Measurements from ENCODE around the gene PANK3.
"Not testable (repeated sequence)": the region's sequence is repeated elsewhere in the genome, so short reads cannot be mapped to it uniquely, and the experiment has no call there.

The PANK3 gene

DNA sequence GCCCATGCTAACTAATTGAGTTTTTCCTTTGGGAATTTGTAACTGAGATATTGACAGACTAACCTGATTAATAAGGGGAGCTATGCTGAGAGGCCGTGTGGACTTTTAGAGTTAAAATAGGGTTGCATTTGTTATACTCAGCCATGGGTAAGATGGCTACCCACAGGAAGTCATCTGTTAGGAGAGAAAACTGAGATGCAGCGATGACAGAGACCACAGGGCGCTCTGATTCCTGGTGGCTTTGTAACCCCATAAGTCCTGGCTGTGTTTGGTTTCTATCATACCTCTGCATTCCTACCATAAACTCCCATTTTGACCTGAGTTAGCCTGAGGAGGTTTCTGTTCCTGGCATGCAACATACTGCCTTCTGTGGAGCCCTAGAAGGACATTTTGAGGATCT is 19.5 kb upstream of the PANK3 start:
- TF ChIP-seq, protein P1, sequence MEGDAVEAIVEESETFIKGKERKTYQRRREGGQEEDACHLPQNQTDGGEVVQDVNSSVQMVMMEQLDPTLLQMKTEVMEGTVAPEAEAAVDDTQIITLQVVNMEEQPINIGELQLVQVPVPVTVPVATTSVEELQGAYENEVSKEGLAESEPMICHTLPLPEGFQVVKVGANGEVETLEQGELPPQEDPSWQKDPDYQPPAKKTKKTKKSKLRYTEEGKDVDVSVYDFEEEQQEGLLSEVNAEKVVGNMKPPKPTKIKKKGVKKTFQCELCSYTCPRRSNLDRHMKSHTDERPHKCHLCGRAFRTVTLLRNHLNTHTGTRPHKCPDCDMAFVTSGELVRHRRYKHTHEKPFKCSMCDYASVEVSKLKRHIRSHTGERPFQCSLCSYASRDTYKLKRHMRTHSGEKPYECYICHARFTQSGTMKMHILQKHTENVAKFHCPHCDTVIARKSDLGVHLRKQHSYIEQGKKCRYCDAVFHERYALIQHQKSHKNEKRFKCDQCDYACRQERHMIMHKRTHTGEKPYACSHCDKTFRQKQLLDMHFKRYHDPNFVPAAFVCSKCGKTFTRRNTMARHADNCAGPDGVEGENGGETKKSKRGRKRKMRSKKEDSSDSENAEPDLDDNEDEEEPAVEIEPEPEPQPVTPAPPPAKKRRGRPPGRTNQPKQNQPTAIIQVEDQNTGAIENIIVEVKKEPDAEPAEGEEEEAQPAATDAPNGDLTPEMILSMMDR (IDR thresholded peaks at IDR 0.05; ENCODE audit: insufficient read depth, low read depth, low read length, missing control alignments), result no peak
- no peak overlapping the region for H3K4me3 ChIP-seq (ENCODE audit: low read length)
- DNase-seq (ENCODE audit: low read depth), result no peak

DNA sequence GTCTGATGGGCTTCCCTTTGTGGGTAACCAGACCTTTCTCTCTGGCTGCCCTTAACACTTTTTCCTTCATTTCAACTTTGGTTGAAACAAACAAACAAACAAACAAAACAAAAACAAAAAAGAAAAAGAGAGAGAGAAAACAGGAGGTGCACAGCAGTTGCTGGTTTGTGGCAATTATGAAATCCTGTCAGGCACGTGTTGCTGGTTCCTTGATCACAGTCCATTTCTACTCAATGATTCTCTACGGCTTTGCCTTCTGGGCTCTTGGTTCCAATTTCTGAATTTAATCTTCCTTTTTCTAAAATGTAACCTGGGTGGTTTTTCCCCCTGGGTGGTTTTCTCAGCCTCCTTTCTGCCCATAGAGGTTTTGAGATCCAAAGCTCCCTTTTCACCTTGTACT is 17.8 kb upstream of the PANK3 start:
- no peak overlapping the region for H3K4me3 ChIP-seq (ENCODE audit: low read length)
- DNase-seq (ENCODE audit: low read depth), result no peak
- TF ChIP-seq, protein P1 (IDR thresholded peaks at IDR 0.05; ENCODE audit: insufficient read depth, low read depth, low read length, missing control alignments), result no peak

DNA sequence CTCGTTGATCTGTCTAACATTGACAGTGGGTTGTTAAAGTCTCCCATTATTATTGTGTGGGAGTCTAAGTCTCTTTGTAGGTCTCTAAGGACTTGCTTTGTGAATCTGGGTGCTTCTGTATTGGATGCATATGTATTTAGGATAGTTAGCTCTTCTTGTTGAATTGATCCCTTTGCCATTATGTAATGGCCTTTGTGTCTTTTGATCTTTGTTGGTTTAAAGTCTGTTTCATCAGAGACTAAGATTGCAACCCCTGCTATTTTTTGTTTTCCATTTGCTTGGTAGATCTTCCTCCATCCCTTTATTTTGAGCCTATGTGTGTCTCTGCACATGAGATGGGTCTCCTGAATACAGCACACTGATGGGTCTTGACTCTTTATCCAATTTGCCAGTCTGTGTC is 17.0 kb upstream of the PANK3 start:
- not testable (repeated sequence) for DNase-seq (ENCODE audit: low read depth); H3K4me3 ChIP-seq (ENCODE audit: low read length)

DNA sequence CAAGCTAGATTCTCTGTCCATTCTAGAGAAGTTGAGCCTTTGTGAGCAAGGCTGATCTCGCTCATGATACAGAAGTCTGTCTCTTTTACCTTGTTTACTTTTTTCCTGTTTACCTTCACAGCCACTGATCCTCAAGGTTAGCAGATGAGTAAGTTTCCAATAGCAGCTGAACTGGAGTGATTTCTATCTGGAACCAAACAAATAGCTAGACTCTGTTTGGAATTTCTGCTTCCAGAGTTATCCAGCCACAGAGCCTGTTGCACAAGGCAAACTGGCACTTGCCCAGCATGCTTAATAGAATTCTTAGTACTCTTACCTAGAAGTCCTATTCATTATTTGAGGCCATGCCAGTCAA is 12.8 kb upstream of the PANK3 start:
- TF ChIP-seq, protein P1 (IDR thresholded peaks at IDR 0.05; ENCODE audit: insufficient read depth, low read depth, low read length, missing control alignments), result no peak
- no peak overlapping the region for H3K4me3 ChIP-seq (ENCODE audit: low read length)
- DNase-seq (ENCODE audit: low read depth), result peak; percentile 50

DNA sequence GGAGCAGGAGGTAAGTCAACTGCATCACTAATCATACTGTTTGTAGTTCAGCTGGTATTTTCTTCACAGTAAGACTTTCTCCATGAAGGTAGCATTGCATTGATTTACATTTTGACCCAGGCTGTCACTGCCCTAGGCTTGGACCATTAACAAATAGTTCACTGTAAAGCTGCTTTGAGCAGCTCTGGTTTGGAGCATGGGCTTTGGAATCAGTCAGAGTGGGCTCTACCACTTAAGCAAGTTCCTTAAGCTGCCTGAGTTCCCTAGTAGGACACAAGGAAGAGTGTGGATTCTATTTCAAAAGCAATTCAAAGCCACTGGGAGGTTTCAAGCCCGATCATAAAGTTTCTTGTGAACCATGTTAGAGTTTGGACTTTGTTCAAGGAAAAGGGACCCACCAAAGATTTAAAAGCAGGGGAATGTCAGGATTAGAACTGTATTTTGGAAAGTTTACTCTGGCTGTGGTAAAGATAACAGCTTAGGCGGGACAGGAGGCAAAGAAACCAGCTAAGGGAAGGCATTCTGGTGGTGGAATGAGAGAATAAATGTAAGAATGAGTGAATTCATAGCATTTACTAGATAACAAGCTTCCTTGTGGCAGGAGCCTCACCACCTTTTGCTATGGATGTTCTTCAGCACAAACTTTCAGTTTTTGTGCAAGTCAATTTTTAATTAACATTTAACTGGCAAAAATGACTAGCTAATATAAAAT is 12.3 kb upstream of the PANK3 start:
- DNase-seq (ENCODE audit: low read depth), result no peak
- TF ChIP-seq, protein P1 (IDR thresholded peaks at IDR 0.05; ENCODE audit: insufficient read depth, low read depth, low read length, missing control alignments), result no peak
- no peak overlapping the region for H3K4me3 ChIP-seq (ENCODE audit: low read length)

DNA sequence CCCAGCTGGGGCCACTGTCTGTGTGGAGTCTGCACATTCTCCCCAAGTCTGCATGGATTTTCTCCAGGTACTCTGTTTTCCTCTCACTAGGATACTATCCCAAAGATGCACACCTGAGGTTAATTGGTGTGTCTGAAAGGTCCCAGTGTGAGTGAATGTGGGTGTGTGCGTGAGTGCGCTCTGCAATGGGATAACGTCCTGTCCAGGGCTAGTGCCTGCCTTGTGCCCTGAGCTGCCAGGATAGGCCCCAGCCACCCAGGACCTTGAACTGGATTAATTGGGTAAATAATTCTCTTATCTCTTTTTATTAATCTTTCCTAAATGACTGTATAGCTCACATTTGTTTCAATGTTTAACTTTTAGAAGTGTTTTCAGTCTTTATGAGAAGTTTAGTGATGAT is 11.5 kb upstream of the PANK3 start:
- DNase-seq (ENCODE audit: low read depth), result no peak
- TF ChIP-seq, protein P1 (IDR thresholded peaks at IDR 0.05; ENCODE audit: insufficient read depth, low read depth, low read length, missing control alignments), result no peak
- no peak overlapping the region for H3K4me3 ChIP-seq (ENCODE audit: low read length)

DNA sequence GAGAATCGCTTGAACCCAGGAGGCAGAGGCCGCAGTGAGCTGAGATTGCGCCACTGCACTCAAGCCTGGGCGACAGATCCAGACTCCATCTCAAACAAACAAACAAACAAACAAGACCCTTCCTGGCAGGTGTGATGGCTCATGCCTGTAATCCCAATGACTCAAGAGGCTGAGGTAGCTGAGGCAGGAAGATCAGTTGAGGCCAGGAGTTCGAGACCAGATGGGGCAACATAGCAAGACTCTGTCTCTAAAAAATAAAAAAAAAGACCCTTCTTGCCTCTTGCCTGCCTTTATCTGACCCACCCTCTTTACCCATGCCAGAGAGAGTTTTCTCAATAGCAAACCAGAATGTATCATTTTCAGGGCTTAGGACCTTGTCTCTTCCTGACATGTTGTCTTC is 8.8 kb upstream of the PANK3 start:
- DNase-seq (ENCODE audit: low read depth), result no peak
- TF ChIP-seq, protein P1 (IDR thresholded peaks at IDR 0.05; ENCODE audit: insufficient read depth, low read depth, low read length, missing control alignments), result no peak
- H3K4me3 ChIP-seq (ENCODE audit: low read length), result no peak overlapping the region

Data from epithelial cell of esophagus (primary cell).